Activated B cell treated with CpG ODN at 0.5 μM for 24 hours (primary cell): ENCODE results near the gene DYNLT2. TPM values are rescaled to one million over a fixed set of nuclear protein-coding genes. Genes with fewer than 3 reads are reported as not detected.

ENCODE experiments used
- ATAC-seq: fragments of 200-7000 bp; cut with Tn5 transposase; one replicate; pipeline ENCODE4 v1.10.0; 2021; ENCODE audit warnings: low read depth, mild to moderate bottlenecking, moderate library complexity
- CTCF ChIA-PET: fragments of 350-600 bp; sonication (Branson Sonifier 250); formaldehyde crosslinking; loops from one replicate; lab custom pipeline; 2021; ENCODE audit warnings: antibody characterized with exemption; lab: Charles Lee
- POLR2A ChIA-PET: fragments of 350-600 bp; sonication (Branson Sonifier 250); formaldehyde crosslinking; loops from one replicate; lab custom pipeline; 2021; ENCODE audit warnings: antibody characterized with exemption; lab: Charles Lee
- DNase-seq: peaks from one replicate; pipeline ENCODE4 v3.0.0; 2022
- H3K27ac Mint-ChIP-seq: one replicate; pipeline ENCODE4 v1.8.0; 2020; ENCODE audit warnings: mixed read lengths
- H3K27me3 Mint-ChIP-seq: one replicate; pipeline ENCODE4 v1.8.0; 2021; ENCODE audit warnings: mixed read lengths
- H3K36me3 Mint-ChIP-seq: one replicate; pipeline ENCODE4 v1.8.0; 2021; ENCODE audit warnings: low read depth, mixed read lengths
- H3K4me1 Mint-ChIP-seq: one replicate; pipeline ENCODE4 v1.8.0; 2021; ENCODE audit warnings: mixed read lengths
- H3K4me3 Mint-ChIP-seq: one replicate; pipeline ENCODE4 v1.8.0; 2020; ENCODE audit warnings: mild to moderate bottlenecking, mixed read lengths
- H3K9me3 Mint-ChIP-seq: one replicate; pipeline ENCODE4 v1.8.0; 2020; ENCODE audit warnings: mixed read lengths
- intact Hi-C: fragments of 100-400 bp; cut with micrococcal nuclease; formaldehyde crosslinking; loops from one replicate; pipeline ENCODE4 v1.15.1; 2024
- total RNA-seq: library from RNA; stranded (reverse); gene quantifications from 2 replicates; pipeline ENCODE4 v1.2.3, GENCODE V29; 2022
- TF ChIP-seq, protein P1 (sequence below): fragments of 200-600 bp; IDR thresholded peaks from one replicate; pipeline ENCODE4 v1.8.0; 2022; ENCODE audit warnings: antibody characterized with exemption, mild to moderate bottlenecking

Gene DYNLT2
- total RNA-seq, 1 donor from 2014 or later: 4.4 TPM

DNA sequence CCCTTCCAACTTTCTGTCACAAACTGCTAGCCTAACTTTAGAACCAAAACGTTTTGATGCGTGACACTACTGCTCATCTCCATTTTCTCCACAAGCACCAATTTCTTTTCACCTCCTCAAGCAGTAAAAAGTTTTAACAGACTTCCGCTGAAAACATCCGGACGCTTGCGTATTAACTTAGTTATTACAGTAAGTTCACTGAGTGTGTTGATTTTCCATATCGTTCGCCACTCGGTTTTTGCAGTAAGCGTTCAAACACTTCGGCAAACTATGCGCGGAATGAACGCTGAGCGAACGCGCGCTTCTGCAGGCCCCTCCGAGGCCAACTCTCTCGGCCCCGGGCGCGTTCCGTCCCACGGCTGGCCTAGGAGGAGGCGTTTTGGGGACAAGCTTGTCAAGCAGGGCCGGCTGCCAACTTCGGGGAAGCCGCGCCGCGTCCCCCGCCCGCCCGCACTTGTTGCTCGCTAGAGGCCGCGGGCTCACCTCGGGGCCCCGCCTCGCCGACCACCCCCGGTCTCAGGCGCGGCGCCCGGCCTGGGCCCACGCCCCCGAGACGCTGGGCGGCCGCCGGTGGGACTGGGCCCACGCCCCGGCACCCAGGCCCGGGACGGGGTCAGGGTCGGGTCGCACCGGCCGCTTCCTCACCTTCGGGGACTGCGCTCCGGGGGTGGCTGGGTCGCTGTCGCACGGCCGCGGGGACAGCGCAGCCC lies 28.0 kb downstream of the DYNLT2 start:
- CTCF ChIA-PET: interaction anchor here (1.1 to 2.0 kb wide), 2 partner anchors 16 to 21 kb away, joined by 3 to 6 read pairs; partner anchors contain the start of genes C6orf120 and WDR27
- Mint-ChIP-seq H3K36me3 (peaks cover 10% of the 10 kb centered on the region), H3K4me1 (peaks cover 30% of the 10 kb centered on the region), H3K27ac (peak overlapping the region; percentile 89), H3K27me3 (no peaks in the 10 kb centered on the region), H3K4me3 (peak overlapping the region; percentile 82), H3K9me3 (no peaks in the 10 kb centered on the region)
- intact Hi-C loops: loop anchor here (1.0 to 5.0 kb wide), 4 partner anchors 21 to 831 kb away; partner anchors contain the start of genes C6orf120, DLL1, FAM120B and TBP
- peak; percentile 45 for ATAC-seq
- POLR2A ChIA-PET: interaction anchor here (1.0 to 5.9 kb wide), 7 partner anchors 12 to 831 kb away, joined by 3 to 64 read pairs (median 5); partner anchors contain the start of genes C6orf120, DYNLT2, ERMARD and TBP
- TF ChIP-seq, protein P1, sequence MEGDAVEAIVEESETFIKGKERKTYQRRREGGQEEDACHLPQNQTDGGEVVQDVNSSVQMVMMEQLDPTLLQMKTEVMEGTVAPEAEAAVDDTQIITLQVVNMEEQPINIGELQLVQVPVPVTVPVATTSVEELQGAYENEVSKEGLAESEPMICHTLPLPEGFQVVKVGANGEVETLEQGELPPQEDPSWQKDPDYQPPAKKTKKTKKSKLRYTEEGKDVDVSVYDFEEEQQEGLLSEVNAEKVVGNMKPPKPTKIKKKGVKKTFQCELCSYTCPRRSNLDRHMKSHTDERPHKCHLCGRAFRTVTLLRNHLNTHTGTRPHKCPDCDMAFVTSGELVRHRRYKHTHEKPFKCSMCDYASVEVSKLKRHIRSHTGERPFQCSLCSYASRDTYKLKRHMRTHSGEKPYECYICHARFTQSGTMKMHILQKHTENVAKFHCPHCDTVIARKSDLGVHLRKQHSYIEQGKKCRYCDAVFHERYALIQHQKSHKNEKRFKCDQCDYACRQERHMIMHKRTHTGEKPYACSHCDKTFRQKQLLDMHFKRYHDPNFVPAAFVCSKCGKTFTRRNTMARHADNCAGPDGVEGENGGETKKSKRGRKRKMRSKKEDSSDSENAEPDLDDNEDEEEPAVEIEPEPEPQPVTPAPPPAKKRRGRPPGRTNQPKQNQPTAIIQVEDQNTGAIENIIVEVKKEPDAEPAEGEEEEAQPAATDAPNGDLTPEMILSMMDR: no peak
- peak; percentile 76 for DNase-seq

DNA sequence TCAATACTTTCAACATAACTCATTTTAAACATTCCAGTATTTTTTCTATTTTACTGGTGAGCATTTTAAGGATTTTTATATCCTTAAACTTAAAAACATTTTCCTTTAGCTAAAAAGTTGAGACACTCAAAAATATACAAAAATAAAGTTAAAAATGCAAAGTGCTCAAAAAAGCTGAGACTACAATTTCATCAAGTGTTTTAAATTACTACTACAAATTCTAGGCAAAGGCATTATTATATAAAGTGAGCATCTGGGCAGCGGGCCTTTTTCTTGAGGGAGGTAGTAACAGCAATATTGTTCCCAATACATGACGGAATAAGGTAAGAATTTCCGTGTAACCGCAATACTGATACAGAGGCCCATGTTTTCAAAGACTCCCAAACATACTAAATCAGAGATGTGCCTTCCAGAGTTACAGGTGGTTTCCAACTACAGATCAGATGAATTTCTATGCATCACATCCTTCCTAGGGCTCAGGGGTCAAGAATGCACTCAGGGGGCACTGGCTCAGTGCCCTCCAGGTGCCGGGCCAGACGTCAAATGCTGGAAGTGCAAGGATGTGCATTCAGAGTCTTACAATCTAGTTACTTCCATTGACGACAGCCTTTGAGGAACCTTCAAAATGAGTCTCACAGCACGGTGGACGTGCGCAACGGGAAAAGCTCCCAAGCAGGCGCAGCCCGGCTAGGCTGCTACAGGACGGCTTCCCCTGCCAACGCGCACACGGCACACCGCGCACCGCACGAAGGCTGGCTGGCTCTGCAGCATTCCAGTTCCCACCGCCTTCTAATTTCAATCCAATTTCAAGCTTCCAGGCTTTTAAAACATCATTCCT lies 28.8 kb downstream of the DYNLT2 start:
- peaks cover 10% of the 10 kb centered on the region for H3K36me3 Mint-ChIP-seq
- TF ChIP-seq, protein P1: no peak
- peaks cover 30% of the 10 kb centered on the region for H3K4me1 Mint-ChIP-seq

GRCh38 chr6:169720207-169720855 lies 31.0 kb downstream of the DYNLT2 start:
- Mint-ChIP-seq H3K36me3 (peaks cover 28% of the 10 kb centered on the region), H3K4me3 (no peak overlapping the region), H3K27me3 (no peaks in the 10 kb centered on the region), H3K9me3 (no peaks in the 10 kb centered on the region), H3K4me1 (peaks cover 24% of the 10 kb centered on the region), H3K27ac (no peak overlapping the region)
- POLR2A ChIA-PET: interaction anchor here (1.0 to 5.3 kb wide), 2 partner anchors 16 to 18 kb away, joined by 3 to 64 read pairs; partner anchors contain the start of genes C6orf120 and WDR27
- CTCF ChIA-PET: interaction anchor here (0.8 kb wide), 1 partner anchor 11 kb away, joined by 3 read pairs; no protein-coding TSS in a partner anchor
- intact Hi-C loops: loop anchor here (5.0 kb wide), 1 partner anchor 572 kb away; the partner anchor contains the start of gene DLL1
- TF ChIP-seq, protein P1: no peak
- DNase-seq: no peak
- ATAC-seq: no peak

More for the DNA sequence above, 28.8 kb downstream of the DYNLT2 start:
- POLR2A ChIA-PET: interaction anchor here (1.2 to 5.9 kb wide), 6 partner anchors 12 to 831 kb away, joined by 4 to 64 read pairs (median 6); partner anchors contain the start of genes C6orf120, DYNLT2, ERMARD and TBP
- DNase-seq: peak; percentile 33
- no peaks in the 10 kb centered on the region for H3K9me3 Mint-ChIP-seq
- ATAC-seq: no peak
- peak overlapping the region; percentile 89 for H3K27ac Mint-ChIP-seq
- H3K4me3 Mint-ChIP-seq: peak overlapping the region; percentile 82
- intact Hi-C loops: loop anchor here (1.0 to 5.0 kb wide), 4 partner anchors 20 to 832 kb away; partner anchors contain the start of genes C6orf120, DLL1, FAM120B and TBP
- no peaks in the 10 kb centered on the region for H3K27me3 Mint-ChIP-seq
- CTCF ChIA-PET: interaction anchor here (1.0 to 2.0 kb wide), 3 partner anchors 15 to 67 kb away, joined by 3 to 6 read pairs (median 4); partner anchors contain the start of genes C6orf120 and WDR27

DNA sequence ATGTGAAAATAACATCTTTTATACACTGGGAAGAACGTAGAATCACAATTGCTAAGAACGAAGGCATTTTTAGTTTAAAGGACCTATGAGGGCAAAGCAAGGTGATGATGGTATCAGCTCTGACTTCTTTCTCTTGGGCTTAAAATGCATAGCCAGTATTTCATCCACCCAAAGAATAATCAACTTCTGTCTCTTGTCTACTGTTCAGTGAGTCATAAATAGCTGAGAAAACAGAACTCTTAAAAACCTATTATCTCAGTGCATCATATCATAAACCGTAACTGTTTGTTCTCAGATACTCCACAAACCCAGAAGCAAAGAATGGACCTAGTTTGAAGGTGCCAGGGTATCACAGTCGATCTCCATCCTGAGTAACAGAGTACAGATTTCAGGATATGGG lies 32.3 kb downstream of the DYNLT2 start:
- intact Hi-C loops: no loop called here
- Mint-ChIP-seq H3K4me1 (peaks cover 20% of the 10 kb centered on the region), H3K27ac (no peak overlapping the region), H3K27me3 (no peaks in the 10 kb centered on the region), H3K9me3 (no peaks in the 10 kb centered on the region), H3K36me3 (peaks cover 38% of the 10 kb centered on the region), H3K4me3 (no peak overlapping the region)
- POLR2A ChIA-PET: interaction anchor here (1.6 kb wide), 1 partner anchor 17 kb away, joined by 10 read pairs; the partner anchor contains the start of genes C6orf120 and WDR27
- no peak for ATAC-seq
- DNase-seq: no peak
- CTCF ChIA-PET: no interaction called here
- TF ChIP-seq, protein P1: no peak
